Hepatic stellate cell (primary cell): ENCODE measurements around the gene MRPL30.
"Not testable (repeated sequence)": the region's sequence is repeated elsewhere in the genome, so short reads cannot be mapped to it uniquely, and the experiment has no call there.

ENCODE experiments used
- DNase-seq: peaks from one replicate; pipeline ENCODE4 v3.0.0; 2011; ENCODE audit warnings: low spot score

MRPL30 gene

GRCh38 chr2:99184811-99185210 lies 3.8 kb downstream of the MRPL30 start:
- DNase-seq, result no peak

DNA sequence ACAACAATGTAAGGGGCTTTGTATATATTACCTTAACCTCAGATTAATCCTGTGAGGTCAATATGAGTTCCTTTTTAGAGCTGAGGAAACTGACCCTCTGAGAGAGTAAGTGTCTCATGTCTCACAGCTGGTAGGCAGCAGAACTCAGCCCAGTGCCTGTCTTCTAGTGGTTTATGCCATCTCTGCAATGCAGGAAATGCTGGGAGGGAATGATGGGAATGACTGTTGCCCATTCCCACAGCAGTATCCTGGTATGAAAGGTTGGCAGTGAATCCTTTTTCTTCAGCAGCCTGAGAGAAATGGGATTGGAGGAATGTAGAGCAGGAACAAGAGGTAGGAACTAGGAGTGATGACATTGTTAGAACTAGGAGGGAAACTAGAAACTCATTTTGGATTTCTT lies 6.0 kb downstream of the MRPL30 start:
- no peak for DNase-seq

GRCh38 chr2:99188357-99188756 lies 7.4 kb downstream of the MRPL30 start:
- no peak for DNase-seq

GRCh38 chr2:99190548-99190947 lies 9.6 kb downstream of the MRPL30 start:
- DNase-seq, result no peak

GRCh38 chr2:99192364-99192763 lies 11.4 kb downstream of the MRPL30 start:
- not testable (repeated sequence) for DNase-seq

- no peak for DNase-seq
Measured at GRCh38 chr2:99198103-99198841, 17.3 kb downstream of the MRPL30 start.

DNA sequence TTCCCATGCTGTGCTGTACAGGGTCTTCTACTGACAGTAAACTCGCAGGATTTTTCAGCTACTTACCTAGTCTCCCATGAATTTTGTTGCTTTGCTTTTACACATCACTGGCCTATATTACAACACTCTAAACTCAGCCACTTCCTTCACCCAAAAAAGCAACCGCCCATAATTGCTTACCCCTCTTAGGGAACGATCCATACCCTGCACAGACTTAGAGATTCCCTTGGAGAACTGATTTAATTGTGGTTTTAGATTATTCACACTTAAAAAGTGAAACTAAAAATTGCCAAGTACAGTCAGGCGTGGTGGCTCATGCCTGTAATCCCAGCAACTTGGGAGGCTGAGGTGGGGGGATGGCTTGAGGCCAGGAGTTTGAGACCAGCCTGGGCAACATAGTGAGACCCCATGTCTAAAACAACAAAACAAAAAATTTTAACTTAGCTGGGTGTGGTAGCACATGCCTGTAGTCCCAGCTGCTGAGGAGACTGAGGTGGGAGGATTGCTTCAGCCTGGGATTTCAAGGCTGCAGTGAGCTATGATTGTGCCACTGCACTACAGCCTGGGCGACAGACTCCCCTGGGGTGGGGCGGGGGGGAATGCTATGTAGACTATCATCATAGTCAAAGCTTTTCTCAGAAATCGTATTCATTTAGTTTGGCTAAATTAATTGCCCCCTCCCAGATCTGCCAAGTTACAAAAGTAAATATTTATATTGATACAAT lies 19.3 kb downstream of the MRPL30 start:
- DNase-seq, result no peak

DNA sequence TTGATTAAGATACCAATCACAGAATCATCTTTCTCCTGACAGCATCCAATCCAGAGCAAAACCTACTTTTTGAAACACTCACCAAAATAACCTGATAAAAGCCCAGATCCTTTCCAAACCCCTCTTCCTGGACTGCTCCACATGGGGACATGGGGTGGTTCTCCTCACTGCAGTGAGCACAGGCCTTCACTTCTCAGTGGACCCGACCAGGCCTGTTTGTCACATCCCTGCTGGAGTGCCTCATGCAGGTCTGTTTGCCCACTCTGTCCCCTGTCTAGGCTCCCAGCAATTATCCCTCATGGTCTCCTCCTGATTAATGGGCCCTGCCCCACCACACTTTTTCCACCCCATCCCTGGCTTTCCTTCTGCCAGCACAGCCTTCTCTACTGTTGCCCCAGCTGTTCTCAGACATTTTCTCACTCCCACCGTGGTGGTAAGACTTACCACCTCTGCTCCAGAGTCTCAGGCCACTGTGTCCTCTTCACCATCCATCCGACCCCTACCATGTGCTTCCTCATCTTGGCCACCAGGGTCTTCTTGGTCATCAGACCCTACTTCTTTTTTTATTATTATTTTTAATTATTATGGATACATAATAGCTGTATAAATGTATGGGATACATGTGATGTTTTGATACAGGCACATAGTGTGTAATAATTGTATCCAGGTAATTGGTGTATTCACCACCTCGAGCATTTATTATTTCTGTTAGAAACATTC lies 21.1 kb downstream of the MRPL30 start:
- DNase-seq, result no peak

DNA sequence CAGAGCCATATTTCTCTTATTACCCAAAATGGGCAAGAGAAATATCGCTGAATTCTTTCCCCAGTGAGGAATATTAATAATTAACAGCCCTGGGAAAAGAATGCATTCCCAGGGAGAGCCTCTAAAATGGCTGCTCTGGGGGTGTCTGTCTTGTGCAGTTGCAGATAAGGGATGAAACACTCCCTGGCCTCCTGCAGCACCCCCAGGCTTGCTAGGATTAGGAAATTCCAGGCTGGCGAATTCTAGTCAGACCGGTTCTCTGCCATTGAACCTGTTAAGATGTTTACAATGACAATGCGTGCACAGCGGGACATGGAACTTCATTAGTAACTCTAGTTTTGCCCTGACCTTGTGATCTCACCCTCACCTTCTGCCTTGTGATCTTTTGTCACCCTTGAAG lies 24.5 kb downstream of the MRPL30 start:
- DNase-seq, result no peak

DNA sequence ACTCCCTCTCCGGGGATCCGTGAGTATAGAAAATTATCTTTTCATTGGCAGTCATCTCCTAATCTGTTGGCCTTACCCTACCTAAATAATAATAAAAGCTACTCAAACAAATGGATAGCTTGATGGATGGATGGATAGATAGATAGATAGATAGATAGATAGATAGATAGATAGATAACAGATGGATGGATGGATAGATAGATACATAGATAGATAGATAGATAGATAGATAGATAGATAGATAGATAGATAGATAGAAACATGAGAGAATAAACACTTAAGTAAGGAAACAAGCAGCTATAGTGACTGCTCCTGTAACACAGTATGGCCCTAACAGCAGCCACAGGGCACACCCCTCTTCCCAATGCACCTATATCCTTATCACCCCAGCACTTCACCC lies 35.1 kb downstream of the MRPL30 start:
- DNase-seq, result no peak

GRCh38 chr2:99217929-99218501 lies 37.0 kb downstream of the MRPL30 start:
- DNase-seq, result no peak

GRCh38 chr2:99233177-99233576 lies 52.2 kb downstream of the MRPL30 start:
- not testable (repeated sequence) for DNase-seq

DNA sequence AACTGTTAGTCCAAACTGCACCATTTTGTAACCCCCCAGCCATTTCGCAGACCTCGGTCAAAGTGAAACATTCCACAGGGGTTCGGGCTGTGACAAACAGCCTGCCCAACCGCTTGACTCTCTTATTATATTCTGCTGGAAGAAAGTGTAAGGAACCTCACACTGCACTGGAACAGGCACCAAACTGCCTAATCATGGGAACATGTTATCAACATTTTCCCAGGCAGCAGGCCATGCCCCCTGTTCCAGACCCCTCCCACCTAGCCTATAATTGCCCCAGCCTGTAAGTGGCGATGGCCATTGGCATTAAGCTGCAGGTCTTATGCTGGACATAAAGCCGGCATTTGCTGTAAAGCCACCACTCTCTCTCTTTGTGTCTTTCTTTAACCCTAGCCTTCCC lies 57.6 kb downstream of the MRPL30 start:
- no peak for DNase-seq

DNA sequence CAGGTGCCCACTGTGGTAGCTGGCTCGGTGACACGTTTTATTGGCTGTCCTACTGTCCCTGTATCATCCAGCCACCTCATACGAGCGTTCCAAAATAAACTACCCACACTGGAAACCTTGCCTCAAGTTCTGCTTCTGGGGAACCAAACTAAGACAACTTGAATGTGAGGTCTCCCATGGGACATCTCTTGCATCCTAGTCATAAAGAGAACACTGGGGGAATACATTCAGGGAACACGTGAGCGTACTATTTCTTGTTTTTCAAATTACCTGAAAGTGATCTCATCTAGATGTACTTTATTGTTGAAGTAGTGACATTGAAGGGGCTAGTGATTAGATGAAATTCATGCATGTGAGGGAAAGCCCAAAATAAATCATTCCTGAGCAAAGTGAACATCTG lies 59.4 kb downstream of the MRPL30 start:
- DNase-seq, result no peak

- no peak for DNase-seq
Measured at GRCh38 chr2:99242151-99242550, 61.2 kb downstream of the MRPL30 start.
